ENCODE data around the gene TTLL6.

GRCh38 chr17:48715496-48716399 lies 101.3 kb downstream of the TTLL6 start:
- TF ChIP-seq, protein P1, sequence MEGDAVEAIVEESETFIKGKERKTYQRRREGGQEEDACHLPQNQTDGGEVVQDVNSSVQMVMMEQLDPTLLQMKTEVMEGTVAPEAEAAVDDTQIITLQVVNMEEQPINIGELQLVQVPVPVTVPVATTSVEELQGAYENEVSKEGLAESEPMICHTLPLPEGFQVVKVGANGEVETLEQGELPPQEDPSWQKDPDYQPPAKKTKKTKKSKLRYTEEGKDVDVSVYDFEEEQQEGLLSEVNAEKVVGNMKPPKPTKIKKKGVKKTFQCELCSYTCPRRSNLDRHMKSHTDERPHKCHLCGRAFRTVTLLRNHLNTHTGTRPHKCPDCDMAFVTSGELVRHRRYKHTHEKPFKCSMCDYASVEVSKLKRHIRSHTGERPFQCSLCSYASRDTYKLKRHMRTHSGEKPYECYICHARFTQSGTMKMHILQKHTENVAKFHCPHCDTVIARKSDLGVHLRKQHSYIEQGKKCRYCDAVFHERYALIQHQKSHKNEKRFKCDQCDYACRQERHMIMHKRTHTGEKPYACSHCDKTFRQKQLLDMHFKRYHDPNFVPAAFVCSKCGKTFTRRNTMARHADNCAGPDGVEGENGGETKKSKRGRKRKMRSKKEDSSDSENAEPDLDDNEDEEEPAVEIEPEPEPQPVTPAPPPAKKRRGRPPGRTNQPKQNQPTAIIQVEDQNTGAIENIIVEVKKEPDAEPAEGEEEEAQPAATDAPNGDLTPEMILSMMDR (conservative IDR thresholded peaks at IDR 0.05; ENCODE audit: low read depth, low read length), result no peak
- TF ChIP-seq CHD1 (IDR thresholded peaks at IDR 0.05; ENCODE audit: low read depth, low read length) (no peak), POLR2A (IDR thresholded peaks at IDR 0.05; ENCODE audit: low read depth, low read length) (no peak), CEBPB (IDR thresholded peaks at IDR 0.05; ENCODE audit: low read depth, low read length) (no peak), MXI1 (IDR thresholded peaks at IDR 0.05; ENCODE audit: borderline replicate concordance, low read depth, low read length) (no peak), FOS (IDR thresholded peaks at IDR 0.05; ENCODE audit: low read depth, low read length) (no peak), RFX5 (IDR thresholded peaks at IDR 0.05; ENCODE audit: low read depth, low read length) (no peak)
